Subcutaneous adipose tissue (tissue), 4 donors: ENCODE measurements around the gene PDGFRA. TPM values are rescaled to one million over a fixed set of nuclear protein-coding genes. Genes with fewer than 3 reads are reported as not detected.

Experiments used
- total RNA-seq, 4 donors: library from RNA; depleted of rRNA; stranded (reverse); fragments of >200 nt; gene quantifications; one replicate each; pipeline ENCODE4 v1.1.0, GENCODE V29; 2016
- TF ChIP-seq, protein P1 (sequence below): fragments of 450-650 bp; IDR thresholded peaks from one replicate; pipeline ENCODE4 v1.5.1; 2016; ENCODE audit warnings: low read depth, mild to moderate bottlenecking, control low read depth, antibody characterized with exemption, moderate library complexity

The PDGFRA gene
- total RNA-seq, 4 donors from 2014 or later, result 91.0 to 146 (median 136) TPM

DNA sequence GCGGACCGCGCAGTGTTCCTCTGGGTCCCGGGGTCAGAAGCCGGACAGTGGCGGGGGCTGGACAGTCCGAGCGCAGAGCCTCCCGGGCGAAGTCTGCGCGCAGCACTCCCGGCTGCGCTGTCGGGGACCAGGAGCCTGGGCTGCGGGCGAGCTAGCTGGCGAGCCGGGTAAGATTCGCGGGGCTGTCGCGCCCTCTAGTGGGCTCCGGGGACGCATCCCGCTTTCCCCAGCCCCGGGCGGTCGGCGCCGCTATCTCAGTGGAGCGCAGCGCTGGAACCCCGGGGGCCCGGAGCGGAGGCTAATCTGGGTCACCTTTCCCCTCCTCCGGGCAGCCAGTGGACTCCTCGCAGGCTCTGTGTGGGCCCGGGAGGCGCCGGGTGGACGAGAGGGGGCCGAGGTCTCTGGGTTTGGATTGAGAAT lies 4.2 kb downstream of the PDGFRA start:
- TF ChIP-seq, protein P1, sequence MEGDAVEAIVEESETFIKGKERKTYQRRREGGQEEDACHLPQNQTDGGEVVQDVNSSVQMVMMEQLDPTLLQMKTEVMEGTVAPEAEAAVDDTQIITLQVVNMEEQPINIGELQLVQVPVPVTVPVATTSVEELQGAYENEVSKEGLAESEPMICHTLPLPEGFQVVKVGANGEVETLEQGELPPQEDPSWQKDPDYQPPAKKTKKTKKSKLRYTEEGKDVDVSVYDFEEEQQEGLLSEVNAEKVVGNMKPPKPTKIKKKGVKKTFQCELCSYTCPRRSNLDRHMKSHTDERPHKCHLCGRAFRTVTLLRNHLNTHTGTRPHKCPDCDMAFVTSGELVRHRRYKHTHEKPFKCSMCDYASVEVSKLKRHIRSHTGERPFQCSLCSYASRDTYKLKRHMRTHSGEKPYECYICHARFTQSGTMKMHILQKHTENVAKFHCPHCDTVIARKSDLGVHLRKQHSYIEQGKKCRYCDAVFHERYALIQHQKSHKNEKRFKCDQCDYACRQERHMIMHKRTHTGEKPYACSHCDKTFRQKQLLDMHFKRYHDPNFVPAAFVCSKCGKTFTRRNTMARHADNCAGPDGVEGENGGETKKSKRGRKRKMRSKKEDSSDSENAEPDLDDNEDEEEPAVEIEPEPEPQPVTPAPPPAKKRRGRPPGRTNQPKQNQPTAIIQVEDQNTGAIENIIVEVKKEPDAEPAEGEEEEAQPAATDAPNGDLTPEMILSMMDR, result no peak

DNA sequence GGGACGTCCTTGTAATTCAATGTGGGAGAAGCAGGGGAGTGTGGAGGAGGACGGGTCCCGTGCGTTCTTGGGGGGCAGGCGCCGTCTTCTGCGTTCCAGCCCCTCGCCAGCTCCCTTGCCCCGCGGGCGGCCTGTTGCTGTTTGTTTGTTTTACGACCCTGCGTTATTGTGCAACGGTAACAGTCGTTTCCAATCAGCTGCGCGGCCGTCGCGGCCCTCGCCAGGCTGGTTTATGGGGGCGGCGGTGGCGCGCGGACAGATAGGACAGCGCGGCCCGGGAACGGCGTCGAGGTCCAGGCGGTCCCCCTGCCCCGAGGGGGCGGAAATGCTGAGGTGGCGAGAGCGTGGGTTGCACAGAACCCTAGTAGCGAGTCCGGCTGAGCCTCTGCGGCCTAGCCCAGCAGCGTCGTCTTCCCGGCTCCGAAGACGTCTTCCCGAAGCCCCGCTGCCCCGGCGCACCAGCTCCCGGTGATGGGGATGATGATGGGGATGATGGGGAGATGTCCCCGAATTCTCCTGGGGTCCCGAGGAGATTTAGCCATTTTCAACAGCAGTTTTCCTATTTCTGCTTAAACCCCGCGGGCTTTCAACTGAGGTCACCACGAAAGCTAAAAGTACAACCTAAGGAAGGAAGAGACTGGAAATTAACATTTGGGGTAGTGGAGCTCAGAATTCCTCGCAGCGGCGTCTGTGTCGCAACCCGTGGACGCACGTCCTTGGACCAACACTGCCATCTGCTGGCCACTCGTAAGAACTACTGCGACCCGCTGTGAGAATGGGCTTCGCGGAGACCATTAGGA lies 4.8 kb downstream of the PDGFRA start:
- TF ChIP-seq, protein P1, result no peak

DNA sequence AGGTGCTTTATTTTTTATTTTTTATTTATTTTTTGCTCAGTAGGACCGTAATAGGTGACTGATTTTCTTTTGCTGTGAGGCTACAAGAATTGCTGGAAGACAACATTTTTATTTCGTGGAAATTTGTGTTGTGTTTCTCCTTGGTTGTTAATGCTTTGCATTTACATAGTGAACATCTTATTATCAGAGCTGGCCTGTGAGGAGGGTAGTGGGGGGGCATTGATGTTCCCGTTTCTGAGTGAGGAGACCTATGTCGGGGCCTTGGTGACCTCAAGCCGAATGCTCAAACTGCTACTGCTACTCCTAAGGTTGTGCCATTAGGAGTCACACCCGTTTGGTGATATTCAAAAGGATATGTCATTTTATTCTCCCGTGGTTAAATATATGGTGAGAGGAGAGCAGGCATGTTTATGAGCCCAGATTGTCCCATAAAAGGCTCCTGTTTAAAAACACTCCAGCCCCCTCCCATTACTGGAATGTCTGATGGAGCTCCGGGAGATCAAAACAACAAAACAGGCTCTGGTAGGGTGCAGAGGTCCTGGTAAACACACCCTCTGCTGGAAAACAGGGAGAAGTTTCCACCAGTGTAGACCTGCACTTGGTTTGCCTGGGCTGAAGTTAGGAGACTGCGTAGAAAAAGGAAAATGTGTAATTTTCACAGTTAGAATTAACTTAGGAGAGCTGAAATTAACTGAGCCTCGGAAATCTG lies 5.6 kb downstream of the PDGFRA start:
- TF ChIP-seq, protein P1, result no peak

DNA sequence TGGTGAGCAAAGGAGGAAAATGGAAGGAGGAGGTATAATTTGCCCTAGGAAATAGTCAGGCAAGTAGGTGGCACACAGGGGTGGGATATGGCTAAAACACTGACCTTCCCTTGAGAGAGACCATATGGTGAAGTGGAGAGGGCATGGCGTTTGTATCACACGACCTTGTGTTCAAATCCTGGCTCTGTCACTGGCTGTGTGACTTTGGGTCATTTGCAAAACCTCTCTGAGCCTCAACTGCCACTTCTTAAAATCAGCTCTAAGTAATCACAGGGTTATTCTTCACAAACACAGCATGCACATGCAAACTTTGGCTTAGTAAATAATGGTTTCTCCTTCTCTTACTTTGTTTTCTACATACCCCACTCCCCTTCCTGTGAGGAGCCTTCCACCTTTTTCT lies 8.7 kb downstream of the PDGFRA start:
- TF ChIP-seq, protein P1, result no peak

DNA sequence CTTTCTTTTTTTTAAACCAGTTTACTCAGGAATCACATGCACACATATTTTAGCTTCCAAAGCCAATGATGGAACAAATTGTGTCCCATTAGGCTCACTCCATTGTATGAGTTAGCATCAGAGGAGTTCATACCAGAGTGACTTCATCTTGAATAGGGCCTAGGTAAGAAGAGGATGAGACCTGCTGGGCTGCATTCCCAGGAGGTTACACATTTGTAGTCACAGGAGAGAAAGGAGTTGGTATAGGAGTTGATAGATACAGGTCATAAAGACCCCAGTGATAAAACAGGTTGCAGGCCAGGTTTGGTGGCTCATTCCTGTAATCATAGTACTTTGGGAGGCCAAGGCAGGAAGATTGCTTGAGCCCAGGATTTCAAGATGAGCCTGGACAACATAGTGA lies 9.3 kb downstream of the PDGFRA start:
- TF ChIP-seq, protein P1, result no peak

DNA sequence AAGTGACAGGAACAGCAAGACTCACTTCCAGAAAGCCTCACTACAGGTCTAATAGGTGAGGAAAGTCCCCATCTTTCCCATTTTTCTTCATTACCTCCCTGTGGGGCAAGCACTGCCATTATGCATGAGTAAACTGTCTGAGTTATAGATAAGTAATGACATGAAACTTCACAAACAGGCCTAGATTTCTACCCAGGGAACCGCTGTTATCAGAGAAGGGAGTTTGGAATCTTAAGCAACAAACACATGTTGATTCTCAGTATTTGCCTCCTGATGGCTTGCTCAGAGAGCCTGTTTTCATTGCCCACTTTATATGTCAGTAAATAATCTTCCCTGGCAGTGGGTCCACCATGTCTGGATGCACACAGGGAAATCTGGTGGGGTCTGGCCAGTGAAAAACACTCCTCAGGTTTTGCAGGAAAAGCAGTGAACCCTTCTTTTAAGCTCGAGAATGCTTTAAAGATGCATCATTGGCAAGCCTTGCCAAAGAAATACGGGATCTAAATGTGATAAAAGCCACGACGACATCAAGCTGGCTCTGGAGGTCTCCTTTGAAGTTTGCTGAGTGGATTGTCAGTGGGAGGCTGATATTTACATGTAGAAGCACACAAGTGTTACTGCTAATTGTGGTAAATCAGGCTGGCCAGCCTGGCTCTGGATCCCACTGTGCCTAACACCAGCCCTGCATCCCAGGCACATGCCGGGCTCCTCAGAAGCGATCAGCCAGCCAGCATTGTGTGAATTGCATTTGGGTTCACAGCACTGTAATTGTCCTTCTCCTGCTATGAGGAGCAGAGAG lies 25.2 kb downstream of the PDGFRA start:
- TF ChIP-seq, protein P1, result no peak

DNA sequence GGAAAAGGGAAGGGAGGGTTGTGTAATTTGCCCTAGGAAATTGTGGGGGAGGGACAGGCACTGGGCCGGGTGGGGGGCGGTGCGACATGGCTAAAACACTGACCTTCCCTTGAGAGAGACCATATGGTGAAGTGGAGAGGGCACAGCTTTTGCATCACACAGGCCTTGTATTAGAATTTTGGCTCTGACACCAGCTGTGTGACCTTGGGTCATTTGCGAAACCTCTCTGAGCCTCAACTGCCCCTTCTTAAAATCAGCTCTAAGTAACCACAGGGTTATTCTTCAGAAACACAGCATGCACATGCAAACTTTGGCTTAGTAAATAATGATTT lies 25.8 kb downstream of the PDGFRA start:
- TF ChIP-seq, protein P1, result no peak
